ENCODE measurements around the gene PEAK3. TPM values are rescaled to one million over a fixed set of nuclear protein-coding genes. Genes with fewer than 3 reads are reported as not detected.
A peak's percentile ranks its signal among the peaks of the same experiment; 100 is the strongest.

PEAK3 gene
- total RNA-seq, 1 donor from 2014 or later = 0.20 TPM

- DNase-seq (ENCODE audit: low read depth in 2 of 2) = no peak
These were observed 10.5 kb downstream of the PEAK3 start for GRCh38 chr19:2271234-2272103.

GRCh38 chr19:2270423-2271233 lies 11.3 kb downstream of the PEAK3 start:
- peak; percentile 83 to 85 for DNase-seq (ENCODE audit: low read depth in 2 of 2)

- DNase-seq (ENCODE audit: low read depth in 2 of 2) = peak in 1 of 2 donors; percentile 28
These were observed 11.9 kb downstream of the PEAK3 start for GRCh38 chr19:2270157-2270422.

- DNase-seq (ENCODE audit: low read depth in 2 of 2) = peak; percentile 97 to 98
These were observed 12.5 kb downstream of the PEAK3 start for GRCh38 chr19:2269244-2270156.

GRCh38 chr19:2268861-2269243 lies 13.1 kb downstream of the PEAK3 start:
- no peak for DNase-seq (ENCODE audit: low read depth in 2 of 2)

GRCh38 chr19:2268480-2268830 lies 13.5 kb downstream of the PEAK3 start:
- DNase-seq (ENCODE audit: low read depth in 2 of 2) = no peak

- DNase-seq (ENCODE audit: low read depth in 2 of 2) = peak; percentile 65 to 83
These were observed 15.6 kb downstream of the PEAK3 start for GRCh38 chr19:2266183-2266993.

- peak in 1 of 2 donors; percentile 54 for DNase-seq (ENCODE audit: low read depth in 2 of 2)
These were observed 20.4 kb downstream of the PEAK3 start for GRCh38 chr19:2261438-2262172.

- peak in 1 of 2 donors; percentile 72 for DNase-seq (ENCODE audit: low read depth in 2 of 2)
These were observed 21.6 kb downstream of the PEAK3 start for GRCh38 chr19:2260341-2260805.

- no peak for DNase-seq (ENCODE audit: low read depth in 2 of 2)
These were observed 22.6 kb downstream of the PEAK3 start for GRCh38 chr19:2259336-2259735.

- DNase-seq (ENCODE audit: low read depth in 2 of 2) = no peak
These were observed 25.8 kb downstream of the PEAK3 start, which contains the start of gene JSRP1 for GRCh38 chr19:2255982-2256685. Gene JSRP1 (minus strand): TSS chr19:2256417. CDS start chr19:2255314, 1,103 bp downstream.

- DNase-seq (ENCODE audit: low read depth in 2 of 2) = no peak
These were observed 26.7 kb downstream of the PEAK3 start for GRCh38 chr19:2255112-2255845.

GRCh38 chr19:2254064-2254872 lies 27.7 kb downstream of the PEAK3 start:
- peak in 1 of 2 donors; percentile 53 for DNase-seq (ENCODE audit: low read depth in 2 of 2)

- DNase-seq (ENCODE audit: low read depth in 2 of 2) = no peak
These were observed 28.6 kb downstream of the PEAK3 start for GRCh38 chr19:2253106-2254063.

- no peak for DNase-seq (ENCODE audit: low read depth in 2 of 2)
These were observed 29.2 kb downstream of the PEAK3 start for GRCh38 chr19:2252797-2253105.

GRCh38 chr19:2252055-2252796 lies 29.7 kb downstream of the PEAK3 start:
- no peak for DNase-seq (ENCODE audit: low read depth in 2 of 2)

Data from lung microvascular endothelial cell (primary cell).